ENCODE measurements around the gene CLIC4. TPM values are rescaled to one million over a fixed set of nuclear protein-coding genes. Genes with fewer than 3 reads are reported as not detected.
"Not testable (repeated sequence)": the region's sequence is repeated elsewhere in the genome, so short reads cannot be mapped to it uniquely, and the experiment has no call there.

The CLIC4 gene
- total RNA-seq, 1 donor from 2014 or later, result 200 TPM

DNA sequence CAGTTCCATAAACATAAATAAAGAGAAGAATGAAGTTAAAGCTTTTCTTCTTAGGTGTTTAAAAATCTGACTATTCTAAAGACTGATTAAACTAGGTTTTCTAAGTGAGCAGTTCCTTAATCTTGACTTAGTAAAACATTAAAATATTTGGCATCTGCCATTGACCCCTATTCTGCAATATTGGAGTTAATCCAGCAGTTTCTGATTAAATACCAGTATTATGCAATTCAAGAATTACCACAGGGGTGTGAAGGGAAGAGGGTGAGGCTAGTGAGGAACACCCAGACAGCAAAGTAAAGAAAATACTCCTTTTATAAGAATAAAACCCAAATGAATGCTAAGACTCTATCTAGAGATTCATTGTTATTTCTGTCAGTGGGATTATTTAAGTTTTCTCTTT, 40.9 kb downstream of the CLIC4 start:
- H3K27me3 ChIP-seq, result no peaks in the 10 kb centered on the region
- ATAC-seq, result peak; percentile 71
- no peak for TF ChIP-seq CTCF (IDR thresholded peaks at IDR 0.05)
- no peaks in the 10 kb centered on the region for H3K9me3 ChIP-seq
- no peak overlapping the region for H3K27ac ChIP-seq
- DNase-seq, result no peak
- no peaks in the 10 kb centered on the region for H3K36me3 ChIP-seq
- H3K4me1 ChIP-seq, result peaks cover 30% of the 10 kb centered on the region
- no peak overlapping the region for H3K4me3 ChIP-seq
- intact Hi-C loops (cut with DNase I), result no loop called here

GRCh38 chr1:24790490-24790889, 45.2 kb downstream of the CLIC4 start:
- intact Hi-C loops (cut with DNase I), result no loop called here
- Histone ChIP-seq H3K27ac (no peak overlapping the region), H3K36me3 (no peaks in the 10 kb centered on the region), H3K27me3 (no peaks in the 10 kb centered on the region), H3K9me3 (no peaks in the 10 kb centered on the region), H3K4me3 (no peak overlapping the region), H3K4me1 (peaks cover 40% of the 10 kb centered on the region)
- DNase-seq (no peak), ATAC-seq (no peak)
- no peak for TF ChIP-seq CTCF (IDR thresholded peaks at IDR 0.05)

GRCh38 chr1:24793447-24794129, 48.3 kb downstream of the CLIC4 start:
- no peak overlapping the region for H3K4me3 ChIP-seq
- H3K9me3 ChIP-seq, result no peaks in the 10 kb centered on the region
- ATAC-seq, result no peak
- intact Hi-C loops (cut with DNase I), result no loop called here
- peaks cover 23% of the 10 kb centered on the region for H3K4me1 ChIP-seq
- no peaks in the 10 kb centered on the region for H3K36me3 ChIP-seq
- H3K27ac ChIP-seq, result no peak overlapping the region
- DNase-seq, result no peak
- no peaks in the 10 kb centered on the region for H3K27me3 ChIP-seq
- TF ChIP-seq CTCF (IDR thresholded peaks at IDR 0.05), result no peak

DNA sequence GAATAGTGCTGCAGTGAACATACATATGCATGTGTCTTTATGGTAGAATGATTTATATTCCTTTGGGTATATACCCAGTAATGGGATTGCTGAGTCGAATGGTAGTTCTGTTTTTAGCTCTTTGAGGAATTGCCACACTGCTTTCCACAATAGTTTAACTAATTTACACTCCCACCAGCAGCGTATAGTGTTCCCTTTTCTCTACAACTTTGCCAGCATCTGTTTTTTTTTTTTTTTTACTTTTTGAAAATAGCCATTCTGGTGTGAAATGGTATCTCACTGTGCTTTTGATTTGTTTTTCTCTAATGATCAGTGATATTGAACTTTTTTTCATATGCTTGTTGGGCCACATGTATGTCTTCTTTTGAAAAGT, 48.9 kb downstream of the CLIC4 start:
- H3K27me3 ChIP-seq; H3K4me3 ChIP-seq; ATAC-seq; intact Hi-C loops (cut with DNase I); H3K27ac ChIP-seq; H3K36me3 ChIP-seq; DNase-seq; H3K9me3 ChIP-seq: not testable (repeated sequence)
- peaks cover 23% of the 10 kb centered on the region for H3K4me1 ChIP-seq

DNA sequence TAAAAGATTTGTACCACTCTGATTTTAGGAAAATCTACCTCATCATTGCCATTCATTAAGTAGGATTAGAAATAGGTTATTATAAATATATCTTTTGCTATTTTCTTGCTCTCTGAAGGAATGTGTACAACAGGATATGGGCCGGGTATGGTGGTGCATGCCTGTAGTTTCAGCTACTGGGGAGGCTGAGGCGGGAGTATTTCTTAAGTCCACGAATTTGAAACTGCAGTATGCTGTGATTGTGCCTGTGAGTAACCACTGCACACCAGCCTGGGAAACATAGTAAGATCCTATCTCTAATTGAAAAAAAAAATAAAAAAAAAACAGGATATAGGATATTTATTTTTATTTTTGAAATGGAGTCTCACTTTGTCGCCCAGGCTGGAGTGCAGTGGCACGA, 50.0 kb downstream of the CLIC4 start:
- Histone ChIP-seq H3K4me3 (no peak overlapping the region), H3K36me3 (no peaks in the 10 kb centered on the region), H3K27me3 (no peaks in the 10 kb centered on the region), H3K4me1 (peaks cover 23% of the 10 kb centered on the region), H3K9me3 (no peaks in the 10 kb centered on the region), H3K27ac (no peak overlapping the region)
- no peak for ATAC-seq
- no peak for TF ChIP-seq CTCF (IDR thresholded peaks at IDR 0.05)
- intact Hi-C loops (cut with DNase I), result no loop called here
- DNase-seq, result no peak

DNA sequence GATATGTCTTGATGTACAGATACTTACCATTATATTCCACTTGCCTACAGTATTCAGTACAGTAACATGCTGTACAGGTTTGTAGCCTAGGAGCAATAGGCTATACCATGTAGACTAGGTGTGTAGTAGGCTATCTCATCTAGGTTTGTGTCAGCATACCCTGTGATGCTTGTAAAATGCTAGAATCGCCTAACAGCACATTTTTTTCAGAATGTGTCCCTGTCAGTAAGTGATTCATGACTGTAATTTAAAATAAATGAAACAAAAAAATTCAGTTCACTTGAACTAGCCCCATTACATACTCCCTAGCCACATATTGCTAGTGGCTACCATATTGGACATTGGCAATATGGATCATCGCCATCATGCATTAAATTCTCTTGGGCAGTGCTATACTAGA, 51.3 kb downstream of the CLIC4 start:
- ATAC-seq (no peak), DNase-seq (no peak)
- no peaks in the 10 kb centered on the region for H3K9me3 ChIP-seq
- no peak overlapping the region for H3K27ac ChIP-seq
- intact Hi-C loops (cut with DNase I), result no loop called here
- H3K4me3 ChIP-seq, result no peak overlapping the region
- TF ChIP-seq CTCF (IDR thresholded peaks at IDR 0.05), result no peak
- peaks cover 29% of the 10 kb centered on the region for H3K4me1 ChIP-seq
- H3K27me3 ChIP-seq, result no peaks in the 10 kb centered on the region
- H3K36me3 ChIP-seq, result no peaks in the 10 kb centered on the region

DNA sequence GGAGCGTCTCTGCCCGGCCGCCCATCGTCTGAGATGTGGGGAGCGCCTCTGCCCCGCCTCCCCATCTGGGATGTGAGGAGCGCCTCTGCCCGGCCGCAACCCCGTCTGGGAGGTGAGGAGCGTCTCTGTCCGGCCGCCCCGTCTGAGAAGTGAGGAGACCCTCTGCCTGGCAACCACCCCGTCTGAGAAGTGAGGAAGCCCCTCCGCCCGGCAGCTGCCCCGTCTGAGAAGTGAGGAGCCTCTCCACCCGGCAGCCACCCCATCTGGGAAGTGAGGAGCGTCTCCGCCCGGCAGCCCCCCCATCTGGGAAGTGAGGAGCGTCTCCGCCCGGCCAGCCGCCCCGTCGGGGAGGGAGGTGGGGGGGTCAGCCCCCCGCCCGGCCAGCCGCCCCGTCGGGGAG, 54.0 kb downstream of the CLIC4 start:
- H3K27ac ChIP-seq; DNase-seq; H3K9me3 ChIP-seq; ATAC-seq; intact Hi-C loops (cut with DNase I); H3K4me3 ChIP-seq; H3K27me3 ChIP-seq; H3K36me3 ChIP-seq: not testable (repeated sequence)
- H3K4me1 ChIP-seq, result peaks cover 33% of the 10 kb centered on the region
